H1 (cell line): ENCODE results near the gene BEND4. TPM values are rescaled to one million over a fixed set of nuclear protein-coding genes. Genes with fewer than 3 reads are reported as not detected.

Experiments used
- CTCF ChIA-PET: fragments of 300-600 bp; sonication (Branson Sonifier 250); formaldehyde crosslinking; loops from one replicate; lab custom pipeline; 2021; ENCODE audit not compliant: partially characterized antibody; lab: Charles Lee
- POLR2A ChIA-PET: fragments of 300-600 bp; sonication (Branson Sonifier 250); formaldehyde crosslinking; loops from one replicate; lab custom pipeline; 2021; ENCODE audit warnings: inconsistent platforms; ENCODE audit not compliant: partially characterized antibody; lab: Charles Lee
- DNase-seq, 2 experiments: peaks; one replicate each; pipeline versions ENCODE4 v3.0.0 to v3.0.0-alpha.2; 2010 to 2022; ENCODE audit warnings: low spot score in 2 of 2, low read depth in 1 of 2, mixed read lengths in 1 of 2
- FAIRE-seq: peaks from 2 replicates; lab custom pipeline; 2011; peaks lifted over from hg19 to GRCh38; lab: Jason Lieb, UNC
- H2AFZ ChIP-seq: 2 replicates; pipeline ENCODE4 v1.8.1; 2012; ENCODE audit warnings: low read length, inconsistent platforms
- H2AK5ac ChIP-seq: 2 replicates; pipeline ENCODE4 v1.6.1; 2013; ENCODE audit warnings: low read depth, low read length
- H2BK120ac ChIP-seq: replicated peaks from 2 replicates; pipeline ENCODE3; 2013; ENCODE audit warnings: low read depth, low read length, inconsistent platforms
- H2BK12ac ChIP-seq: 2 replicates; pipeline ENCODE4 v1.6.1; 2013; ENCODE audit warnings: low read depth, low read length
- H2BK15ac ChIP-seq: 2 replicates; pipeline ENCODE4 v1.6.1; 2013; ENCODE audit warnings: low read length
- H2BK20ac ChIP-seq: 2 replicates; pipeline ENCODE4 v1.6.1; 2013; ENCODE audit warnings: low read length
- H2BK5ac ChIP-seq: 2 replicates; pipeline ENCODE4 v1.6.1; 2013; ENCODE audit warnings: low read depth, low read length
- H3K14ac ChIP-seq: 2 replicates; pipeline ENCODE4 v1.6.1; 2013; ENCODE audit warnings: inconsistent platforms; ENCODE audit not compliant: insufficient read length
- H3K18ac ChIP-seq: 2 replicates; pipeline ENCODE4 v1.6.1; 2013; ENCODE audit warnings: low read length; ENCODE audit errors: extremely low read depth
- H3K23ac ChIP-seq: 2 replicates; pipeline ENCODE4 v1.6.1; 2013; ENCODE audit warnings: inconsistent platforms; ENCODE audit not compliant: insufficient read length
- H3K23me2 ChIP-seq: 2 replicates; pipeline ENCODE4 v1.6.1; 2013; ENCODE audit warnings: low read depth, low read length
- H3K27ac ChIP-seq: 2 replicates; pipeline ENCODE4 v1.6.1; 2011; ENCODE audit warnings: low read depth, low read length, inconsistent platforms
- H3K27me3 ChIP-seq, 4 experiments: replicated peaks in 1 of 4; 1 replicate in 1 of 4; 2 replicates in 3 of 4; pipeline versions ENCODE4 v1.6.1 to v1.8.1; 2011 to 2013; ENCODE audit warnings: low read length in 3 of 4, mild to moderate bottlenecking in 3 of 4, inconsistent platforms in 2 of 4, mixed read lengths in 2 of 4, moderate library complexity in 1 of 4; ENCODE audit not compliant: control insufficient read depth in 3 of 4, insufficient read depth in 3 of 4; ENCODE audit errors: extremely low read depth in 1 of 4
- H3K36me3 ChIP-seq, 4 experiments: 2 replicates each; pipeline versions ENCODE4 v1.6.1 to v1.8.1; 2011 to 2013; ENCODE audit warnings: mild to moderate bottlenecking in 4 of 4, low read length in 3 of 4, moderate library complexity in 2 of 4, control low read depth in 1 of 4, inconsistent platforms in 1 of 4; ENCODE audit not compliant: insufficient read depth in 4 of 4, control insufficient read depth in 2 of 4
- H3K4ac ChIP-seq: replicated peaks from 2 replicates; pipeline ENCODE3; 2013; ENCODE audit warnings: low read length, low read depth, mixed read lengths, inconsistent platforms; ENCODE audit not compliant: insufficient read length
- H3K4me1 ChIP-seq, 4 experiments: replicated peaks in 1 of 4; 1 replicate in 1 of 4; 2 replicates in 3 of 4; pipeline versions ENCODE4 v1.6.1 to v1.8.1; 2011 to 2013; ENCODE audit warnings: low read length in 3 of 4, inconsistent platforms in 2 of 4, mixed read lengths in 1 of 4; ENCODE audit not compliant: insufficient read depth in 4 of 4, control insufficient read depth in 3 of 4
- H3K4me2 ChIP-seq, 2 experiments: 2 replicates each; pipeline versions ENCODE4 v1.6.1 to v1.8.1; 2011 to 2013; ENCODE audit warnings: low read depth in 2 of 2, low read length in 2 of 2, control low read depth in 1 of 2, inconsistent platforms in 1 of 2, mild to moderate bottlenecking in 1 of 2; ENCODE audit not compliant: insufficient read depth in 1 of 2
- H3K4me3 ChIP-seq, 4 experiments: fragments of 200-600, 300-600 bp in 1 of 4; sonication (generic), shearing (Covaris generic), sonication (Bioruptor Twin) in 1 of 4; 2 replicates each; pipeline versions ENCODE4 v1.5.1 to v1.8.1; 2011 to 2016; ENCODE audit warnings: low read length in 4 of 4, low read depth in 3 of 4, control low read depth in 2 of 4, inconsistent platforms in 2 of 4, mild to moderate bottlenecking in 2 of 4, mixed read lengths in 1 of 4, moderate library complexity in 1 of 4; ENCODE audit not compliant: insufficient read depth in 2 of 4; ENCODE audit errors: extremely low read depth in 1 of 4
- H3K56ac ChIP-seq: replicated peaks from 2 replicates; pipeline ENCODE3; 2013; ENCODE audit warnings: low read depth, mild to moderate bottlenecking, mixed read lengths, low read length, inconsistent platforms; ENCODE audit not compliant: insufficient read length
- H3K79me1 ChIP-seq: 2 replicates; pipeline ENCODE4 v1.6.1; 2013; ENCODE audit warnings: low read depth, low read length, control low read depth
- H3K79me2 ChIP-seq, 2 experiments: 2 replicates each; pipeline versions ENCODE4 v1.6.1 to v1.8.1; 2012 to 2013; ENCODE audit warnings: low read length in 2 of 2, mild to moderate bottlenecking in 2 of 2, inconsistent platforms in 1 of 2; ENCODE audit not compliant: insufficient read depth in 2 of 2, control insufficient read depth in 1 of 2
- H3K9ac ChIP-seq, 4 experiments: replicated peaks in 1 of 4; 1 replicate in 1 of 4; 2 replicates in 3 of 4; pipeline versions ENCODE4 v1.6.1 to v1.8.1; 2011 to 2013; ENCODE audit warnings: low read depth in 3 of 4, low read length in 3 of 4, control low read depth in 2 of 4, mild to moderate bottlenecking in 2 of 4, moderate library complexity in 2 of 4, inconsistent platforms in 1 of 4; ENCODE audit errors: extremely low read depth in 1 of 4
- H3K9me3 ChIP-seq, 2 experiments: 2 replicates each; pipeline versions ENCODE4 v1.6.1 to v1.8.1; 2012 to 2013; ENCODE audit warnings: mild to moderate bottlenecking in 2 of 2, moderate library complexity in 2 of 2, control low read depth in 1 of 2, inconsistent platforms in 1 of 2, low read depth in 1 of 2, low read length in 1 of 2, mixed read lengths in 1 of 2; ENCODE audit not compliant: insufficient read depth in 2 of 2
- H4K20me1 ChIP-seq, 2 experiments: replicated peaks in 1 of 2; 2 replicates each; pipeline versions ENCODE3 to v1.8.1; 2011 to 2013; ENCODE audit warnings: inconsistent platforms in 2 of 2, low read length in 2 of 2, mild to moderate bottlenecking in 1 of 2; ENCODE audit not compliant: insufficient read depth in 2 of 2, control insufficient read depth in 1 of 2
- H4K5ac ChIP-seq: 2 replicates; pipeline ENCODE4 v1.6.1; 2013; ENCODE audit warnings: low read length, low read depth, mixed read lengths, inconsistent platforms; ENCODE audit not compliant: insufficient read length
- H4K8ac ChIP-seq: 2 replicates; pipeline ENCODE4 v1.8.0; 2013; ENCODE audit warnings: mild to moderate bottlenecking, moderate library complexity, low read length, inconsistent platforms; ENCODE audit not compliant: insufficient read depth; ENCODE audit errors: extremely low read depth
- H4K91ac ChIP-seq: replicated peaks from 2 replicates; pipeline ENCODE3; 2013; ENCODE audit warnings: low read length, mixed read lengths, inconsistent platforms; ENCODE audit not compliant: insufficient read length
- ATF3 ChIP-seq: IDR thresholded peaks from 2 replicates; pipeline ENCODE4 v1.6.1; 2011; ENCODE audit warnings: low read depth, mild to moderate bottlenecking, low read length; ENCODE audit not compliant: insufficient read depth
- CBX5 ChIP-seq: fragments of 300-800, 300-1000 bp; sonication (generic); IDR thresholded peaks from 2 replicates; pipeline ENCODE4 v1.7.1; 2016; ENCODE audit warnings: antibody characterized with exemption, low read length, low read depth
- PHF8 ChIP-seq: fragments of 200-600 bp; sonication (generic); conservative IDR thresholded peaks from 2 replicates; pipeline ENCODE4 v1.7.1; 2012; ENCODE audit warnings: low read depth, mild to moderate bottlenecking, inconsistent platforms, low read length, moderate library complexity
- WGBS, 2 experiments: shearing (Covaris generic) in 1 of 2; methylation state at CpG; one replicate each; pipeline versions ENCODE4 v1.1.6 to v1.1.7; 2013 to 2015; ENCODE audit warnings: low lambda C conversion rate in 2 of 2, mixed read lengths in 2 of 2, inconsistent platforms in 1 of 2, low coverage in 1 of 2, missing lambda C conversion rate in 1 of 2; ENCODE audit not compliant: insufficient replicate concordance in 2 of 2, insufficient coverage in 1 of 2, insufficient read length in 1 of 2; ENCODE audit errors: extremely low coverage in 1 of 2, missing lambda C conversion rate in 1 of 2; 5-methylcytosine and 5-hydroxymethylcytosine counted together
- polyA plus RNA-seq, 7 experiments: library from polyadenylated mRNA; depleted of rRNA in 3 of 7; stranded (reverse) in 5 of 7; unstranded in 2 of 7; fragments of >200 nt in 5 of 7; fragments of 200-250 nt in 2 of 7; gene quantifications; 1 replicate in 5 of 7; 2 replicates in 1 of 7; 4 replicates in 1 of 7; pipeline versions ENCODE4 v1.2.1 to v1.2.3, GENCODE V29; 2011 to 2013; ENCODE audit warnings: missing spikeins in 2 of 7, mixed read lengths in 2 of 7
- total RNA-seq: library from RNA; stranded (reverse); fragmentation: NEBNext Ultra II Directional; extraction: Animal tissue kit (Norgen Biotek cat#: 25700); gene quantifications from 2 replicates; pipeline ENCODE4 v1.2.1, GENCODE V29; 2021

The BEND4 gene
- total and polyA plus RNA-seq, 2 of the 8 experiments (the other 6 are each of a cell fraction or from before 2014, with no cell fraction given), result 12.2 to 45.4 TPM

GRCh38 chr4:42144028-42144427, 8.4 kb downstream of the BEND4 start:
- Histone ChIP-seq H3K56ac (no peak overlapping the region), H3K27ac (no peak overlapping the region), H3K23ac (no peak overlapping the region), H3K9me3 (no peaks in the 10 kb centered on the region), H2BK5ac (no peak overlapping the region), H3K79me2 (peaks cover 0 to 63% of the 10 kb centered on the region in 2 experiments; a peak in 3 of 4 replicates), H3K36me3 (peaks cover 5 to 23% (median 15%) of the 10 kb centered on the region in 4 experiments; a peak in 7 of 8 replicates), H4K91ac (no peak overlapping the region), H3K79me1 (0 out of 2 replicates have a peak, but pooled peaks cover 3% of the 10 kb centered on the region), H3K23me2 (no peaks in the 10 kb centered on the region), H3K4me2 (no peak overlapping the region), H2BK20ac (no peak overlapping the region), H4K5ac (no peak overlapping the region), H3K4me3 (no peak overlapping the region), H3K18ac (no peak overlapping the region), H4K8ac (no peak overlapping the region), H3K27me3 (no peaks in the 10 kb centered on the region), H2BK120ac (no peak overlapping the region), H3K14ac (no peak overlapping the region), H2AK5ac (no peak overlapping the region)
- DNase-seq, result no peak
- WGBS, 2 experiments, result 92% methylated on average over 7 of the region's 7 CpGs; no CpG with 5 or more reads in 1 of the 2 experiments
- no peak for FAIRE-seq
- ChIA-PET POLR2A (no interaction called here), CTCF (interaction anchor here (0.6 to 2.2 kb wide), 4 partner anchors 11 to 22 kb away, joined by 3 to 9 read pairs (median 4); no protein-coding TSS in a partner anchor)
- TF ChIP-seq ATF3 (no peak), PHF8 (no peak), CBX5 (no peak)
- TF ChIP-seq, all 59 proteins: peak for 0
- no peak overlapping the region for H3K9ac ChIP-seq
- H3K4me1 ChIP-seq, result no peaks in the 10 kb centered on the region
- H2BK15ac ChIP-seq, result no peak overlapping the region
- no peak overlapping the region for H3K4ac ChIP-seq
- no peak overlapping the region for H2AFZ ChIP-seq
- no peak overlapping the region for H2BK12ac ChIP-seq
- peaks cover 3 to 4% of the 10 kb centered on the region in 2 experiments for H4K20me1 ChIP-seq
